SK-N-MC (cell line): ENCODE results near the gene NFIB.

ENCODE experiments used
- EZH2 ChIP-seq: fragments of 200-600 bp; sonication (generic); IDR thresholded peaks from one replicate; pipeline ENCODE4 v1.6.1; 2017; ENCODE audit warnings: antibody characterized with exemption
- FOXP2 ChIP-seq: optimal IDR thresholded peaks from 2 replicates; pipeline ENCODE3; 2011; ENCODE audit warnings: mild to moderate bottlenecking, moderate library complexity; ENCODE audit not compliant: insufficient read depth; ENCODE audit errors: extremely low read length, control extremely low read depth
- POLR2AphosphoS5 ChIP-seq: IDR thresholded peaks from 2 replicates; pipeline ENCODE4 v1.6.1; 2012; ENCODE audit warnings: mild to moderate bottlenecking, low read depth, low read length, borderline replicate concordance

- TF ChIP-seq FOXP2 (no peak), EZH2 (no peak), POLR2AphosphoS5 (no peak)
Measured at GRCh38 chr9:14051419-14051818, 262.5 kb downstream of the NFIB start.
